ENCODE data around the gene UNC5A.
A peak's percentile ranks its signal among the peaks of the same experiment; 100 is the strongest.

Gene UNC5A

GRCh38 chr5:176820937-176821336 lies 10.6 kb downstream of the UNC5A start:
- DNase-seq (ENCODE audit: low spot score), result no peak
- Histone ChIP-seq H2BK15ac (ENCODE audit: low read length) (no peak overlapping the region), H3K4me2 (ENCODE audit: insufficient read depth, low read length, poor library complexity, severe bottlenecking) (no peak overlapping the region), H3K79me1 (ENCODE audit: low read depth, low read length) (peaks cover 3% of the 10 kb centered on the region), H2BK120ac (ENCODE audit: low read depth, low read length) (no peak overlapping the region), H3K27ac (replicated peaks; ENCODE audit: low read length) (no peak overlapping the region), H3K36me3 (replicated peaks in 1 of 2; ENCODE audit: control insufficient read depth in 2 of 2, insufficient read depth in 2 of 2, low read length in 2 of 2) (no peaks in the 10 kb centered on the region), H3K4me1 (ENCODE audit: control insufficient read depth in 2 of 2, insufficient read depth in 1 of 2, low read depth in 1 of 2, low read length in 2 of 2) (peaks cover 0 to 20% of the 10 kb centered on the region in 2 donors), H3K14ac (ENCODE audit: low read length) (no peak overlapping the region), H2AFZ (ENCODE audit: low read length) (no peak overlapping the region), H3K23ac (ENCODE audit: low read depth, low read length, poor library complexity) (no peak overlapping the region), H4K8ac (ENCODE audit: low read depth, low read length) (no peak overlapping the region), H4K91ac (ENCODE audit: low read depth, low read length, poor library complexity) (no peak overlapping the region), H2AK5ac (ENCODE audit: low read depth, low read length) (no peak overlapping the region), H3K4me3 (ENCODE audit: low read length in 2 of 2) (no peak overlapping the region), H3K9me3 (replicated peaks in 1 of 2; ENCODE audit: control insufficient read depth in 2 of 2, insufficient read depth in 1 of 2, low read depth in 1 of 2, low read length in 2 of 2) (no peaks in the 10 kb centered on the region), H3K27me3 (ENCODE audit: control insufficient read depth in 3 of 3, insufficient read depth in 3 of 3, low read depth in 1 of 3, low read length in 3 of 3) (peaks cover 0 to 93% (median 2%) of the 10 kb centered on the region in 3 experiments), H3K9ac (ENCODE audit: low read depth, low read length, poor library complexity) (no peak overlapping the region), H3K4ac (ENCODE audit: low read length) (peak overlapping the region; percentile 15), H3K18ac (ENCODE audit: low read length) (peak overlapping the region; percentile 62), H2BK5ac (ENCODE audit: low read length) (no peak overlapping the region), H2BK12ac (ENCODE audit: low read length) (no peak overlapping the region)
- WGBS, 2 donors (ENCODE audit: extremely low coverage in 2 of 2, insufficient read length in 2 of 2, insufficient replicate concordance in 1 of 2), result no CpG with 5 or more reads among the region's 7 CpGs

- Histone ChIP-seq H2AFZ (ENCODE audit: low read length) (no peak overlapping the region), H2AK5ac (ENCODE audit: low read depth, low read length) (no peak overlapping the region), H3K79me1 (ENCODE audit: low read depth, low read length) (peaks cover 3% of the 10 kb centered on the region), H2BK120ac (ENCODE audit: low read depth, low read length) (no peak overlapping the region), H4K91ac (ENCODE audit: low read depth, low read length, poor library complexity) (no peak overlapping the region), H3K14ac (ENCODE audit: low read length) (no peak overlapping the region), H3K9ac (ENCODE audit: low read depth, low read length, poor library complexity) (no peak overlapping the region), H2BK15ac (ENCODE audit: low read length) (no peak overlapping the region), H3K23ac (ENCODE audit: low read depth, low read length, poor library complexity) (no peak overlapping the region), H3K4me1 (ENCODE audit: control insufficient read depth in 2 of 2, insufficient read depth in 1 of 2, low read depth in 1 of 2, low read length in 2 of 2) (peaks cover 0 to 21% of the 10 kb centered on the region in 2 donors), H4K8ac (ENCODE audit: low read depth, low read length) (no peak overlapping the region), H2BK5ac (ENCODE audit: low read length) (no peak overlapping the region), H3K36me3 (replicated peaks in 1 of 2; ENCODE audit: control insufficient read depth in 2 of 2, insufficient read depth in 2 of 2, low read length in 2 of 2) (no peaks in the 10 kb centered on the region), H3K27ac (replicated peaks; ENCODE audit: low read length) (no peak overlapping the region), H3K27me3 (ENCODE audit: control insufficient read depth in 3 of 3, insufficient read depth in 3 of 3, low read depth in 1 of 3, low read length in 3 of 3) (peaks cover 0 to 92% (median under 1%) of the 10 kb centered on the region in 3 experiments), H3K18ac (ENCODE audit: low read length) (peak overlapping the region; percentile 8), H3K4me3 (ENCODE audit: low read length in 2 of 2) (no peak overlapping the region), H3K4me2 (ENCODE audit: insufficient read depth, low read length, poor library complexity, severe bottlenecking) (no peak overlapping the region), H2BK12ac (ENCODE audit: low read length) (no peak overlapping the region), H3K4ac (ENCODE audit: low read length) (no peak overlapping the region), H3K9me3 (replicated peaks in 1 of 2; ENCODE audit: control insufficient read depth in 2 of 2, insufficient read depth in 1 of 2, low read depth in 1 of 2, low read length in 2 of 2) (no peaks in the 10 kb centered on the region)
- WGBS, 2 donors (ENCODE audit: extremely low coverage in 2 of 2, insufficient read length in 2 of 2, insufficient replicate concordance in 1 of 2), result no CpG with 5 or more reads among the region's 6 CpGs
- DNase-seq (ENCODE audit: low spot score), result no peak
These were observed 11.1 kb downstream of the UNC5A start for GRCh38 chr5:176821441-176821840.

- H3K27me3 ChIP-seq (ENCODE audit: control insufficient read depth in 3 of 3, insufficient read depth in 3 of 3, low read depth in 1 of 3, low read length in 3 of 3), result peaks cover 0 to 85% (median 0%) of the 10 kb centered on the region in 3 experiments
These were observed 11.9 kb downstream of the UNC5A start for GRCh38 chr5:176822041-176822792.

GRCh38 chr5:176822793-176823481 lies 12.6 kb downstream of the UNC5A start:
- Histone ChIP-seq H3K27me3 (ENCODE audit: control insufficient read depth in 3 of 3, insufficient read depth in 3 of 3, low read depth in 1 of 3, low read length in 3 of 3) (peaks cover 0 to 81% (median 0%) of the 10 kb centered on the region in 3 experiments), H3K79me1 (ENCODE audit: low read depth, low read length) (peaks cover 3% of the 10 kb centered on the region)
- no peak for DNase-seq (ENCODE audit: low spot score)

More at GRCh38 chr5:176822041-176822792, 11.9 kb downstream of the UNC5A start:
- no peak overlapping the region for H2AFZ ChIP-seq (ENCODE audit: low read length)
- no peak overlapping the region for H4K8ac ChIP-seq (ENCODE audit: low read depth, low read length)
- no CpG with 5 or more reads among the region's 13 CpGs for WGBS, 2 donors (ENCODE audit: extremely low coverage in 2 of 2, insufficient read length in 2 of 2, insufficient replicate concordance in 1 of 2)
- DNase-seq (ENCODE audit: low spot score), result no peak
- no peak overlapping the region for H2BK5ac ChIP-seq (ENCODE audit: low read length)
- H3K79me1 ChIP-seq (ENCODE audit: low read depth, low read length), result peaks cover 3% of the 10 kb centered on the region
- peak overlapping the region; percentile 67 for H3K18ac ChIP-seq (ENCODE audit: low read length)
- no peaks in the 10 kb centered on the region for H3K9me3 ChIP-seq (replicated peaks in 1 of 2; ENCODE audit: control insufficient read depth in 2 of 2, insufficient read depth in 1 of 2, low read depth in 1 of 2, low read length in 2 of 2)
- H3K9ac ChIP-seq (ENCODE audit: low read depth, low read length, poor library complexity), result no peak overlapping the region
- H2BK12ac ChIP-seq (ENCODE audit: low read length), result no peak overlapping the region
- H2AK5ac ChIP-seq (ENCODE audit: low read depth, low read length), result peak overlapping the region; percentile 78
- H3K4ac ChIP-seq (ENCODE audit: low read length), result no peak overlapping the region
- H3K14ac ChIP-seq (ENCODE audit: low read length), result peak overlapping the region; percentile 25
- H4K91ac ChIP-seq (ENCODE audit: low read depth, low read length, poor library complexity), result no peak overlapping the region
- no peak overlapping the region for H3K23ac ChIP-seq (ENCODE audit: low read depth, low read length, poor library complexity)
- H3K4me1 ChIP-seq (ENCODE audit: control insufficient read depth in 2 of 2, insufficient read depth in 1 of 2, low read depth in 1 of 2, low read length in 2 of 2), result peaks cover 0 to 15% of the 10 kb centered on the region in 2 donors
- no peak overlapping the region for H3K4me3 ChIP-seq (ENCODE audit: low read length in 2 of 2)
- peak overlapping the region; percentile 13 for H2BK15ac ChIP-seq (ENCODE audit: low read length)
- H2BK120ac ChIP-seq (ENCODE audit: low read depth, low read length), result peak overlapping the region; percentile 55
- no peak overlapping the region for H3K4me2 ChIP-seq (ENCODE audit: insufficient read depth, low read length, poor library complexity, severe bottlenecking)
- no peak overlapping the region for H3K27ac ChIP-seq (replicated peaks; ENCODE audit: low read length)
- H3K36me3 ChIP-seq (replicated peaks in 1 of 2; ENCODE audit: control insufficient read depth in 2 of 2, insufficient read depth in 2 of 2, low read length in 2 of 2), result no peaks in the 10 kb centered on the region

More at GRCh38 chr5:176822793-176823481, 12.6 kb downstream of the UNC5A start:
- WGBS, 2 donors (ENCODE audit: extremely low coverage in 2 of 2, insufficient read length in 2 of 2, insufficient replicate concordance in 1 of 2), result no CpG with 5 or more reads among the region's 21 CpGs
- Histone ChIP-seq H3K23ac (ENCODE audit: low read depth, low read length, poor library complexity) (peak overlapping the region; percentile 57), H4K8ac (ENCODE audit: low read depth, low read length) (no peak overlapping the region), H4K91ac (ENCODE audit: low read depth, low read length, poor library complexity) (no peak overlapping the region), H3K36me3 (replicated peaks in 1 of 2; ENCODE audit: control insufficient read depth in 2 of 2, insufficient read depth in 2 of 2, low read length in 2 of 2) (no peaks in the 10 kb centered on the region), H3K4me2 (ENCODE audit: insufficient read depth, low read length, poor library complexity, severe bottlenecking) (no peak overlapping the region), H3K9ac (ENCODE audit: low read depth, low read length, poor library complexity) (no peak overlapping the region), H3K9me3 (replicated peaks in 1 of 2; ENCODE audit: control insufficient read depth in 2 of 2, insufficient read depth in 1 of 2, low read depth in 1 of 2, low read length in 2 of 2) (no peaks in the 10 kb centered on the region), H2BK12ac (ENCODE audit: low read length) (no peak overlapping the region), H3K14ac (ENCODE audit: low read length) (peak overlapping the region; percentile 25), H3K4me3 (ENCODE audit: low read length in 2 of 2) (no peak overlapping the region), H3K4me1 (ENCODE audit: control insufficient read depth in 2 of 2, insufficient read depth in 1 of 2, low read depth in 1 of 2, low read length in 2 of 2) (peaks cover 0 to 14% of the 10 kb centered on the region in 2 donors), H2AFZ (ENCODE audit: low read length) (no peak overlapping the region), H2BK120ac (ENCODE audit: low read depth, low read length) (peak overlapping the region; percentile 55), H2AK5ac (ENCODE audit: low read depth, low read length) (peak overlapping the region; percentile 41), H2BK5ac (ENCODE audit: low read length) (no peak overlapping the region), H3K4ac (ENCODE audit: low read length) (no peak overlapping the region), H3K18ac (ENCODE audit: low read length) (peak overlapping the region; percentile 67), H2BK15ac (ENCODE audit: low read length) (peak overlapping the region; percentile 79), H3K27ac (replicated peaks; ENCODE audit: low read length) (no peak overlapping the region)
